H1 (cell line): ENCODE measurements around the gene DECR2. TPM values are rescaled to one million over a fixed set of nuclear protein-coding genes. Genes with fewer than 3 reads are reported as not detected.

ENCODE experiments used
- CTCF ChIA-PET: fragments of 300-600 bp; sonication (Branson Sonifier 250); formaldehyde crosslinking; loops from one replicate; lab custom pipeline; 2021; ENCODE audit not compliant: partially characterized antibody; lab: Charles Lee
- POLR2A ChIA-PET: fragments of 300-600 bp; sonication (Branson Sonifier 250); formaldehyde crosslinking; loops from one replicate; lab custom pipeline; 2021; ENCODE audit warnings: inconsistent platforms; ENCODE audit not compliant: partially characterized antibody; lab: Charles Lee
- DNase-seq, 2 experiments: peaks; one replicate each; pipeline versions ENCODE4 v3.0.0 to v3.0.0-alpha.2; 2010 to 2022; ENCODE audit warnings: low spot score in 2 of 2, low read depth in 1 of 2, mixed read lengths in 1 of 2
- FAIRE-seq: peaks from 2 replicates; lab custom pipeline; 2011; peaks lifted over from hg19 to GRCh38; lab: Jason Lieb, UNC
- H2AFZ ChIP-seq: 2 replicates; pipeline ENCODE4 v1.8.1; 2012; ENCODE audit warnings: low read length, inconsistent platforms
- H2AK5ac ChIP-seq: 2 replicates; pipeline ENCODE4 v1.6.1; 2013; ENCODE audit warnings: low read depth, low read length
- H2BK120ac ChIP-seq: replicated peaks from 2 replicates; pipeline ENCODE3; 2013; ENCODE audit warnings: low read depth, low read length, inconsistent platforms
- H2BK12ac ChIP-seq: 2 replicates; pipeline ENCODE4 v1.6.1; 2013; ENCODE audit warnings: low read depth, low read length
- H2BK15ac ChIP-seq: 2 replicates; pipeline ENCODE4 v1.6.1; 2013; ENCODE audit warnings: low read length
- H2BK20ac ChIP-seq: 2 replicates; pipeline ENCODE4 v1.6.1; 2013; ENCODE audit warnings: low read length
- H2BK5ac ChIP-seq: 2 replicates; pipeline ENCODE4 v1.6.1; 2013; ENCODE audit warnings: low read depth, low read length
- H3K14ac ChIP-seq: 2 replicates; pipeline ENCODE4 v1.6.1; 2013; ENCODE audit warnings: inconsistent platforms; ENCODE audit not compliant: insufficient read length
- H3K18ac ChIP-seq: 2 replicates; pipeline ENCODE4 v1.6.1; 2013; ENCODE audit warnings: low read length; ENCODE audit errors: extremely low read depth
- H3K23ac ChIP-seq: 2 replicates; pipeline ENCODE4 v1.6.1; 2013; ENCODE audit warnings: inconsistent platforms; ENCODE audit not compliant: insufficient read length
- H3K23me2 ChIP-seq: 2 replicates; pipeline ENCODE4 v1.6.1; 2013; ENCODE audit warnings: low read depth, low read length
- H3K27ac ChIP-seq: 2 replicates; pipeline ENCODE4 v1.6.1; 2011; ENCODE audit warnings: low read depth, low read length, inconsistent platforms
- H3K27me3 ChIP-seq, 4 experiments: replicated peaks in 1 of 4; 1 replicate in 1 of 4; 2 replicates in 3 of 4; pipeline versions ENCODE4 v1.6.1 to v1.8.1; 2011 to 2013; ENCODE audit warnings: low read length in 3 of 4, mild to moderate bottlenecking in 3 of 4, inconsistent platforms in 2 of 4, mixed read lengths in 2 of 4, moderate library complexity in 1 of 4; ENCODE audit not compliant: control insufficient read depth in 3 of 4, insufficient read depth in 3 of 4; ENCODE audit errors: extremely low read depth in 1 of 4
- H3K36me3 ChIP-seq, 4 experiments: 2 replicates each; pipeline versions ENCODE4 v1.6.1 to v1.8.1; 2011 to 2013; ENCODE audit warnings: mild to moderate bottlenecking in 4 of 4, low read length in 3 of 4, moderate library complexity in 2 of 4, control low read depth in 1 of 4, inconsistent platforms in 1 of 4; ENCODE audit not compliant: insufficient read depth in 4 of 4, control insufficient read depth in 2 of 4
- H3K4ac ChIP-seq: replicated peaks from 2 replicates; pipeline ENCODE3; 2013; ENCODE audit warnings: low read length, low read depth, mixed read lengths, inconsistent platforms; ENCODE audit not compliant: insufficient read length
- H3K4me1 ChIP-seq, 4 experiments: replicated peaks in 1 of 4; 1 replicate in 1 of 4; 2 replicates in 3 of 4; pipeline versions ENCODE4 v1.6.1 to v1.8.1; 2011 to 2013; ENCODE audit warnings: low read length in 3 of 4, inconsistent platforms in 2 of 4, mixed read lengths in 1 of 4; ENCODE audit not compliant: insufficient read depth in 4 of 4, control insufficient read depth in 3 of 4
- H3K4me2 ChIP-seq, 2 experiments: 2 replicates each; pipeline versions ENCODE4 v1.6.1 to v1.8.1; 2011 to 2013; ENCODE audit warnings: low read depth in 2 of 2, low read length in 2 of 2, control low read depth in 1 of 2, inconsistent platforms in 1 of 2, mild to moderate bottlenecking in 1 of 2; ENCODE audit not compliant: insufficient read depth in 1 of 2
- H3K4me3 ChIP-seq, 4 experiments: fragments of 200-600, 300-600 bp in 1 of 4; sonication (generic), shearing (Covaris generic), sonication (Bioruptor Twin) in 1 of 4; 2 replicates each; pipeline versions ENCODE4 v1.5.1 to v1.8.1; 2011 to 2016; ENCODE audit warnings: low read length in 4 of 4, low read depth in 3 of 4, control low read depth in 2 of 4, inconsistent platforms in 2 of 4, mild to moderate bottlenecking in 2 of 4, mixed read lengths in 1 of 4, moderate library complexity in 1 of 4; ENCODE audit not compliant: insufficient read depth in 2 of 4; ENCODE audit errors: extremely low read depth in 1 of 4
- H3K56ac ChIP-seq: replicated peaks from 2 replicates; pipeline ENCODE3; 2013; ENCODE audit warnings: low read depth, mild to moderate bottlenecking, mixed read lengths, low read length, inconsistent platforms; ENCODE audit not compliant: insufficient read length
- H3K79me1 ChIP-seq: 2 replicates; pipeline ENCODE4 v1.6.1; 2013; ENCODE audit warnings: low read depth, low read length, control low read depth
- H3K79me2 ChIP-seq, 2 experiments: 2 replicates each; pipeline versions ENCODE4 v1.6.1 to v1.8.1; 2012 to 2013; ENCODE audit warnings: low read length in 2 of 2, mild to moderate bottlenecking in 2 of 2, inconsistent platforms in 1 of 2; ENCODE audit not compliant: insufficient read depth in 2 of 2, control insufficient read depth in 1 of 2
- H3K9ac ChIP-seq, 4 experiments: replicated peaks in 1 of 4; 1 replicate in 1 of 4; 2 replicates in 3 of 4; pipeline versions ENCODE4 v1.6.1 to v1.8.1; 2011 to 2013; ENCODE audit warnings: low read depth in 3 of 4, low read length in 3 of 4, control low read depth in 2 of 4, mild to moderate bottlenecking in 2 of 4, moderate library complexity in 2 of 4, inconsistent platforms in 1 of 4; ENCODE audit errors: extremely low read depth in 1 of 4
- H3K9me3 ChIP-seq, 2 experiments: 2 replicates each; pipeline versions ENCODE4 v1.6.1 to v1.8.1; 2012 to 2013; ENCODE audit warnings: mild to moderate bottlenecking in 2 of 2, moderate library complexity in 2 of 2, control low read depth in 1 of 2, inconsistent platforms in 1 of 2, low read depth in 1 of 2, low read length in 1 of 2, mixed read lengths in 1 of 2; ENCODE audit not compliant: insufficient read depth in 2 of 2
- H4K20me1 ChIP-seq, 2 experiments: replicated peaks in 1 of 2; 2 replicates each; pipeline versions ENCODE3 to v1.8.1; 2011 to 2013; ENCODE audit warnings: inconsistent platforms in 2 of 2, low read length in 2 of 2, mild to moderate bottlenecking in 1 of 2; ENCODE audit not compliant: insufficient read depth in 2 of 2, control insufficient read depth in 1 of 2
- H4K5ac ChIP-seq: 2 replicates; pipeline ENCODE4 v1.6.1; 2013; ENCODE audit warnings: low read length, low read depth, mixed read lengths, inconsistent platforms; ENCODE audit not compliant: insufficient read length
- H4K8ac ChIP-seq: 2 replicates; pipeline ENCODE4 v1.8.0; 2013; ENCODE audit warnings: mild to moderate bottlenecking, moderate library complexity, low read length, inconsistent platforms; ENCODE audit not compliant: insufficient read depth; ENCODE audit errors: extremely low read depth
- H4K91ac ChIP-seq: replicated peaks from 2 replicates; pipeline ENCODE3; 2013; ENCODE audit warnings: low read length, mixed read lengths, inconsistent platforms; ENCODE audit not compliant: insufficient read length
- EP300 ChIP-seq, 2 experiments: IDR thresholded peaks; 1 replicate in 1 of 2; 2 replicates in 1 of 2; pipeline ENCODE4 v1.6.1; 2011 to 2012; ENCODE audit warnings: low read depth in 2 of 2, low read length in 2 of 2, mild to moderate bottlenecking in 2 of 2, borderline replicate concordance in 1 of 2, inconsistent platforms in 1 of 2, moderate library complexity in 1 of 2
- GTF2F1 ChIP-seq: IDR thresholded peaks from 2 replicates; pipeline ENCODE4 v1.6.1; 2012; ENCODE audit warnings: low read depth, low read length, improper control_type of control experiment, borderline replicate concordance
- JUN ChIP-seq: IDR thresholded peaks from 2 replicates; pipeline ENCODE4 v1.6.1; 2011; ENCODE audit warnings: low read depth, mild to moderate bottlenecking, improper control_type of control experiment, low read length
- RFX5 ChIP-seq: IDR thresholded peaks from 2 replicates; pipeline ENCODE4 v1.6.1; 2011; ENCODE audit warnings: low read depth, low read length, improper control_type of control experiment, borderline replicate concordance
- RNF2 ChIP-seq: fragments of 200-900, 300-1000 bp; sonication (generic); IDR thresholded peaks from 2 replicates; pipeline ENCODE4 v1.7.1; 2016; ENCODE audit warnings: borderline replicate concordance, low read depth, mild to moderate bottlenecking, antibody characterized with exemption, low read length; ENCODE audit not compliant: poor library complexity, severe bottlenecking; ENCODE audit errors: missing control alignments
- WGBS, 2 experiments: shearing (Covaris generic) in 1 of 2; methylation state at CpG; one replicate each; pipeline versions ENCODE4 v1.1.6 to v1.1.7; 2013 to 2015; ENCODE audit warnings: low lambda C conversion rate in 2 of 2, mixed read lengths in 2 of 2, inconsistent platforms in 1 of 2, low coverage in 1 of 2, missing lambda C conversion rate in 1 of 2; ENCODE audit not compliant: insufficient replicate concordance in 2 of 2, insufficient coverage in 1 of 2, insufficient read length in 1 of 2; ENCODE audit errors: extremely low coverage in 1 of 2, missing lambda C conversion rate in 1 of 2; 5-methylcytosine and 5-hydroxymethylcytosine counted together
- long read RNA-seq, 2 experiments: library from RNA in 1 of 2; library from capped mRNA in 1 of 2; stranded (forward); transcript quantifications; one replicate each; pipeline ENCODE4 v2.0.0, GENCODE V29; 2021; ENCODE audit warnings: inconsistent platforms in 1 of 2
- polyA minus RNA-seq, 3 experiments: library from RNA; depleted of rRNA, polyadenylated mRNA; stranded (reverse); fragments of >200 nt; gene quantifications; 1 replicate in 2 of 3; 2 replicates in 1 of 3; pipeline ENCODE4 v1.2.3, GENCODE V29; 2011
- polyA plus RNA-seq, 7 experiments: library from polyadenylated mRNA; depleted of rRNA in 3 of 7; stranded (reverse) in 5 of 7; unstranded in 2 of 7; fragments of >200 nt in 5 of 7; fragments of 200-250 nt in 2 of 7; gene quantifications; 1 replicate in 5 of 7; 2 replicates in 1 of 7; 4 replicates in 1 of 7; pipeline versions ENCODE4 v1.2.1 to v1.2.3, GENCODE V29; 2011 to 2013; ENCODE audit warnings: missing spikeins in 2 of 7, mixed read lengths in 2 of 7
- total RNA-seq: library from RNA; stranded (reverse); fragmentation: NEBNext Ultra II Directional; extraction: Animal tissue kit (Norgen Biotek cat#: 25700); gene quantifications from 2 replicates; pipeline ENCODE4 v1.2.1, GENCODE V29; 2021

The DECR2 gene, protein sequence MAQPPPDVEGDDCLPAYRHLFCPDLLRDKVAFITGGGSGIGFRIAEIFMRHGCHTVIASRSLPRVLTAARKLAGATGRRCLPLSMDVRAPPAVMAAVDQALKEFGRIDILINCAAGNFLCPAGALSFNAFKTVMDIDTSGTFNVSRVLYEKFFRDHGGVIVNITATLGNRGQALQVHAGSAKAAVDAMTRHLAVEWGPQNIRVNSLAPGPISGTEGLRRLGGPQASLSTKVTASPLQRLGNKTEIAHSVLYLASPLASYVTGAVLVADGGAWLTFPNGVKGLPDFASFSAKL
- total RNA-seq (28.2 and 30.6 TPM in 2 replicates), polyA plus RNA-seq (2011; rRNA removed) (39.9 and 58.5 TPM in 2 replicates), polyA minus RNA-seq (2011; rRNA and poly(A)+ RNA removed) (6.4 and 7.8 TPM in 2 replicates)
- 43.2 TPM for polyA plus RNA-seq (2011; cell fraction: cytosol; rRNA removed)
- polyA plus RNA-seq (2011; cell fraction: nucleus; rRNA removed), result 104 TPM
- 23.8 to 34.0 TPM (median 28.4 TPM) in 4 replicates for polyA plus RNA-seq (2012, experiment 1 of 2)
- polyA plus RNA-seq (2012, experiment 2 of 2), result 22.3 TPM
- 23.1 TPM for polyA plus RNA-seq (2013, experiment 1 of 2)
- 20.7 TPM for polyA plus RNA-seq (2013, experiment 2 of 2)
- 17.0 TPM for polyA minus RNA-seq (2011; cell fraction: cytosol; rRNA and poly(A)+ RNA removed)
- polyA minus RNA-seq (2011; cell fraction: nucleus; rRNA and poly(A)+ RNA removed), result 17.9 TPM
- long read RNA-seq, experiment 1, transcript DECR2-201 (9 exons, 1,615 nt), result major isoform, 5 of 14 reads
- long read RNA-seq, experiment 1, partial matches to known transcripts, result 1 of 14 reads
- long read RNA-seq, experiment 1, other reads (novel, unspliced or antisense), result 8 of 14 reads
- long read RNA-seq, experiment 2, transcript DECR2-201 (9 exons, 1,615 nt), result major isoform, 5 of 6 reads
- long read RNA-seq, experiment 2, partial matches to known transcripts, result 0 of 6 reads
- long read RNA-seq, experiment 2, other reads (novel, unspliced or antisense), result 1 of 6 reads

DNA sequence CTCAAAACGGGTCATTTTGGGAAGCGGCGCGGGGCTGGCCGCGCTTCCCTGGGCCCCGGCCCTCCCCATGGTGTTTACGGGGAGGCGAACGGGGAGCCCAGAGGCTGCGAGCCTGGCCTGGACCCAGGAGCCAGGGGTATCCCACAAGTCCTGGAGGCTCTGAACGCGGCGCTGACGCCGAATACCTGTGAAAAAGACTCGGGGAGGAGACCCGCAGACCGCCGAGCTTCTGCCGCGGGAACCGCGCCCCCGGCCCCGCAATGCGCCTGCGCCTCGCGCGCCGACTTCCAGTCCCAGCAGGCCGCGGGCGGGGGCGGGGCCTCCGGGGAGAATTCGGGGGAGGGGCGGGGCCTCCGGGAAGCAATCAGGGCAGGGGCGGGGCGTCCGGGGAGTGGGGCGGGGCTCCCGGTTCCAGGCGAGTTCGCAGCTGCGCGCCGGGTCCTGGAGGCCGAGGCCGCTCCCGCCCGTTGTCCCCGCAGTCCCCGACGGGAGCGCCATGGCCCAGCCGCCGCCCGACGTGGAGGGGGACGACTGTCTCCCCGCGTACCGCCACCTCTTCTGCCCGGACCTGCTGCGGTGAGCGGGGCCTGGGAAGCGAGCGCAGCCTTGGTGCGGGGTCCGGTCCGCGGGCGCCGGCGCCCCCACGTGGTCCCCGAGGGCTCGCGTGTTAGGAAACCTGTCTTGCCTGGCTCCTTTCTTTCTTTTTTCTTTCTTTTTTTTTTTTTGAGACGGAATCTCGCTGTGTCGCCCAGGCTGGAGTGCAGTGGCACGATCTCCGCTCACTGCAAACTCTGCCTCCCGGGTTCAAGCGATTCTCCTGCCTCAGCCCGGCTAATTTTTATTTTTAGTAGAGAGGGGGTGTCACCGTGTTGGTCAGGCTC lies at the start of gene DECR2:
Gene DECR2, plus strand, starts transcription at position 418 of the 881 bp plus-strand sequence. Its CDS starts 79 bp downstream, at position 497.
- H3K9me3 ChIP-seq, result no peaks in the 10 kb centered on the region
- H4K8ac ChIP-seq, result peak within 1 kb of the TSS; percentile 91
- H3K4me2 ChIP-seq, result peak within 1 kb of the TSS; percentile 29 to 66
- 3% methylated on average over 39 of the region's 91 CpGs; no CpG with 5 or more reads in 1 of the 2 experiments for WGBS, 2 experiments
- peak; percentile 68 to 98 for DNase-seq
- H3K23ac ChIP-seq, result no peak within 1 kb of the TSS
- H2BK15ac ChIP-seq, result no peak within 1 kb of the TSS
- H3K18ac ChIP-seq, result peak within 1 kb of the TSS; percentile 60; the same call in 1 of the 2 replicates
- peaks cover 7 to 18% (median 14%) of the 10 kb centered on the region in 4 experiments; a peak in 6 of 8 replicates for H3K36me3 ChIP-seq
- H2BK120ac ChIP-seq, result no peak within 1 kb of the TSS
- H3K14ac ChIP-seq, result no peak within 1 kb of the TSS
- H3K79me1 ChIP-seq, result no peaks in the 10 kb centered on the region; the same call in 1 of the 2 replicates
- peaks cover 0 to 20% (median 11%) of the 10 kb centered on the region in 4 experiments; a peak in 6 of 7 replicates for H3K4me1 ChIP-seq
- H4K20me1 ChIP-seq, result peaks cover 2 to 21% of the 10 kb centered on the region in 2 experiments
- H2BK20ac ChIP-seq, result no peak within 1 kb of the TSS
- no peaks in the 10 kb centered on the region; a peak in 1 of 4 replicates for H3K79me2 ChIP-seq
- H3K23me2 ChIP-seq, result peaks cover 1% of the 10 kb centered on the region
- ChIA-PET CTCF (interaction anchor here (0.6 to 1.2 kb wide), 4 partner anchors 15 to 654 kb away, joined by 3 to 4 read pairs (median 3); no protein-coding TSS in a partner anchor), POLR2A (interaction anchor here (0.6 to 5.2 kb wide), 18 partner anchors 10 to 887 kb away, joined by 3 to 22 read pairs (median 4); partner anchors contain the start of genes CAPN15, CHTF18, RAB11FIP3 and RPUSD1)
- H3K9ac ChIP-seq, result peak within 1 kb of the TSS; percentile 67 to 88 (median 74); a peak in 6 of 7 replicates
- H3K4ac ChIP-seq, result peak within 1 kb of the TSS; percentile 53
- H2AFZ ChIP-seq, result peak within 1 kb of the TSS; percentile 15; the same call in 1 of the 2 replicates
- no peak within 1 kb of the TSS for H2BK12ac ChIP-seq
- FAIRE-seq, result no peak
- H3K56ac ChIP-seq, result peak within 1 kb of the TSS; percentile 77
- H3K4me3 ChIP-seq, result peak within 1 kb of the TSS; percentile 61 to 71 (median 68)
- H2BK5ac ChIP-seq, result peak within 1 kb of the TSS; percentile 78
- peak within 1 kb of the TSS; percentile 91 for H4K5ac ChIP-seq
- peak within 1 kb of the TSS; percentile 85 for H4K91ac ChIP-seq
- H3K27ac ChIP-seq, result peak within 1 kb of the TSS; percentile 63; the same call in 1 of the 2 replicates
- no peaks in the 10 kb centered on the region for H3K27me3 ChIP-seq
- H2AK5ac ChIP-seq, result no peak within 1 kb of the TSS
- TF ChIP-seq JUN (no peak), RNF2 (no peak), RFX5 (no peak), EP300 (IDR thresholded peaks at IDR 0.05; ENCODE audit: borderline replicate concordance in 1 of 2, low read depth in 2 of 2, low read length in 2 of 2) (no peak), GTF2F1 (no peak)
